Raji (cell line): ENCODE data around the gene TULP1.

Experiments used
- POLR2A ChIP-seq: IDR thresholded peaks from 2 replicates; pipeline ENCODE4 v1.6.1; 2011; ENCODE audit warnings: low read depth, low read length, control low read depth; ENCODE audit not compliant: insufficient read depth

The TULP1 gene

GRCh38 chr6:35512740-35513139 is at the start of gene TULP1:
Gene TULP1 (minus strand): TSS chr6:35512896. CDS start chr6:35512858, 38 bp downstream.
- TF ChIP-seq POLR2A: no peak

- no peak for TF ChIP-seq POLR2A
Observed at GRCh38 chr6:35562060-35562459, 49.4 kb upstream of the TULP1 start.

GRCh38 chr6:35561113-35561512 is 48.4 kb upstream of the TULP1 start:
- TF ChIP-seq POLR2A: no peak

- no peak for TF ChIP-seq POLR2A
Observed at GRCh38 chr6:35558571-35558970, 45.9 kb upstream of the TULP1 start.

- TF ChIP-seq POLR2A: no peak
Observed at GRCh38 chr6:35557239-35557638, 44.5 kb upstream of the TULP1 start.

GRCh38 chr6:35554811-35555210 is 42.1 kb upstream of the TULP1 start:
- TF ChIP-seq POLR2A: no peak

GRCh38 chr6:35553315-35553714 is 40.6 kb upstream of the TULP1 start:
- no peak for TF ChIP-seq POLR2A

- no peak for TF ChIP-seq POLR2A
Observed at GRCh38 chr6:35552285-35552917, 39.7 kb upstream of the TULP1 start.

GRCh38 chr6:35550437-35550836 is 37.7 kb upstream of the TULP1 start:
- TF ChIP-seq POLR2A: no peak

GRCh38 chr6:35547676-35548075 is 35.0 kb upstream of the TULP1 start:
- no peak for TF ChIP-seq POLR2A

GRCh38 chr6:35544769-35545361 is 32.2 kb upstream of the TULP1 start:
- no peak for TF ChIP-seq POLR2A

GRCh38 chr6:35543459-35544193 is 30.9 kb upstream of the TULP1 start:
- no peak for TF ChIP-seq POLR2A

GRCh38 chr6:35541836-35542235 is 29.1 kb upstream of the TULP1 start:
- TF ChIP-seq POLR2A: no peak

- TF ChIP-seq POLR2A: no peak
Observed at GRCh38 chr6:35539223-35539622, 26.5 kb upstream of the TULP1 start.

GRCh38 chr6:35534407-35535170 is 21.9 kb upstream of the TULP1 start:
- no peak for TF ChIP-seq POLR2A
